Measurements from ENCODE around the gene PRPF19.

The PRPF19 gene

DNA sequence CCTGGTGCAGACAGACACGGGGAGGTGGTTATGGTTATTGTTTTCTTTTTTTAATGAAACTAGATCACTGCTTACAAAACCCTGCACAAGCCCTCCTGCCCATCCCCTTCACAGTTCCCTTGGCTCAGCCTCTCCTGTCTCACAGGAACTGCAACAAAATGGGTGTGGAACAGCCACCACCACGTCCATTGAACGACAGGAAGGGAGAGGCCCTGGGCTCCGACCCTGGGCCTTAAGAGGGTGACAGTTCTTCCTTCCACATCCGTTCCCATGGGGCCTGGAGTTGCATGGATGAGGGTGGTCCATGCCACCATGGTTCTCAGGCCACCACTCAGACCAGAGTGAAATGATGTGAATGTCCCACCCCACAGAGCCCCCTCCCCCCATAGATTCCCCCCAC is 15.7 kb downstream of the PRPF19 start:
- no peaks in the 10 kb centered on the region for H3K27me3 ChIP-seq (ENCODE audit: insufficient read depth, insufficient read length)
- DNase-seq (ENCODE audit: low read depth, low spot score), result no peak
- no peak overlapping the region for H3K9ac ChIP-seq (ENCODE audit: insufficient read length, low read depth)
- no peaks in the 10 kb centered on the region for H3K4me1 ChIP-seq (ENCODE audit: insufficient read depth, insufficient read length)
- H3K9me3 ChIP-seq (ENCODE audit: insufficient read depth, low read length), result no peaks in the 10 kb centered on the region
- no peak for TF ChIP-seq YY1 (IDR thresholded peaks at IDR 0.05; ENCODE audit: insufficient read depth, insufficient read length)
- no peak for TF ChIP-seq ZNF274 (IDR thresholded peaks at IDR 0.05; ENCODE audit: low read depth, low read length)
- no peak for TF ChIP-seq SUZ12 (IDR thresholded peaks at IDR 0.05; ENCODE audit: extremely low read depth, insufficient read depth, insufficient read length)
- no peak overlapping the region for H3K4me3 ChIP-seq (ENCODE audit: insufficient read length, low read depth)
- peaks cover 80% of the 10 kb centered on the region for H3K36me3 ChIP-seq (ENCODE audit: insufficient read depth, insufficient read length, low read length)

DNA sequence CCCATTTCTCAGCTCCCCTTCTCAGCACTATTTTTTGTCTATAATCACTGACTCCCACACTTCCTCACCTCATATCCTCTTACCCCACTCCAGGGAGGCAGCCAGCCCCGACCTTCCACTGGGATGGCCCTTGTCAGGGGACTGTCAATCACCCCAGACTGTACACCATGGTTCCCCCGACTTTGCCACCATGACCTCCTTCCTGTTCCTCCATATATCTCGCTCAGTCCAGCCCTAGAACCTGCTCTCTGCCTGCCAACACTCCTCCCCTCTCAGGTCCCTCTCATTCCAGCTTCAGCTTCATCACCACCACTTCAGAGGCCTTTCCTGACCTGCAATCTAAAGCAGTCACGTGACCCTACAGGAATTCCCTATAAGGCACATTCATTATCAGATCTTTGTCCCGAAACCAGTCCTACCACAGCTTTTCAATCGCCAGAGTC is 16.5 kb downstream of the PRPF19 start:
- Histone ChIP-seq H3K4me1 (ENCODE audit: insufficient read depth, insufficient read length) (no peaks in the 10 kb centered on the region), H3K4me3 (ENCODE audit: insufficient read length, low read depth) (no peak overlapping the region), H3K9me3 (ENCODE audit: insufficient read depth, low read length) (no peaks in the 10 kb centered on the region), H3K9ac (ENCODE audit: insufficient read length, low read depth) (no peak overlapping the region), H3K36me3 (ENCODE audit: insufficient read depth, insufficient read length, low read length) (peaks cover 72% of the 10 kb centered on the region), H3K27me3 (ENCODE audit: insufficient read depth, insufficient read length) (no peaks in the 10 kb centered on the region)
- TF ChIP-seq YY1 (IDR thresholded peaks at IDR 0.05; ENCODE audit: insufficient read depth, insufficient read length) (no peak), SUZ12 (IDR thresholded peaks at IDR 0.05; ENCODE audit: extremely low read depth, insufficient read depth, insufficient read length) (no peak), ZNF274 (IDR thresholded peaks at IDR 0.05; ENCODE audit: low read depth, low read length) (no peak)
- no peak for DNase-seq (ENCODE audit: low read depth, low spot score)

DNA sequence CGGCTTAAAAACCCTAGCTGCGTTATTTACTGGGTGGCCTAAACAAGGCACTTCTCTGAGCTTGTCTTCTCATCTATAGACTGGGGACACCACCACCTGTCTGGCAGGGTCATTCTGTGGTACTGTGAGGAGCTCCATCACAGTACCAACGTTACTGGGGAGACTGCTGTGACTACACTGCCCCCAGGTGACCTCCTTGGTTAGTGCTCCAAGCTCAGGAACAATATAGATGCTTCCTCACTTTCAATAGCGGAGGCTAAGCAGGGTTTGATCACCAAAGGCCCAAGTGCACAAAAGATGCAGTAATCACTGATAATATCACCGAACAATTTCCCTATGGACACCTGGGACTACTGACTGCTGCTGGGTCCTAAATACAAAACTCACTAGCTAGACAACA is 18.8 kb downstream of the PRPF19 start:
- peak; percentile 52 for DNase-seq (ENCODE audit: low read depth, low spot score)
- H3K4me1 ChIP-seq (ENCODE audit: insufficient read depth, insufficient read length), result no peaks in the 10 kb centered on the region
- no peaks in the 10 kb centered on the region for H3K9me3 ChIP-seq (ENCODE audit: insufficient read depth, low read length)
- no peaks in the 10 kb centered on the region for H3K27me3 ChIP-seq (ENCODE audit: insufficient read depth, insufficient read length)
- peaks cover 50% of the 10 kb centered on the region for H3K36me3 ChIP-seq (ENCODE audit: insufficient read depth, insufficient read length, low read length)
- no peak overlapping the region for H3K4me3 ChIP-seq (ENCODE audit: insufficient read length, low read depth)
- H3K9ac ChIP-seq (ENCODE audit: insufficient read length, low read depth), result no peak overlapping the region
- no peak for TF ChIP-seq YY1 (IDR thresholded peaks at IDR 0.05; ENCODE audit: insufficient read depth, insufficient read length)
- no peak for TF ChIP-seq SUZ12 (IDR thresholded peaks at IDR 0.05; ENCODE audit: extremely low read depth, insufficient read depth, insufficient read length)
- no peak for TF ChIP-seq ZNF274 (IDR thresholded peaks at IDR 0.05; ENCODE audit: low read depth, low read length)

DNA sequence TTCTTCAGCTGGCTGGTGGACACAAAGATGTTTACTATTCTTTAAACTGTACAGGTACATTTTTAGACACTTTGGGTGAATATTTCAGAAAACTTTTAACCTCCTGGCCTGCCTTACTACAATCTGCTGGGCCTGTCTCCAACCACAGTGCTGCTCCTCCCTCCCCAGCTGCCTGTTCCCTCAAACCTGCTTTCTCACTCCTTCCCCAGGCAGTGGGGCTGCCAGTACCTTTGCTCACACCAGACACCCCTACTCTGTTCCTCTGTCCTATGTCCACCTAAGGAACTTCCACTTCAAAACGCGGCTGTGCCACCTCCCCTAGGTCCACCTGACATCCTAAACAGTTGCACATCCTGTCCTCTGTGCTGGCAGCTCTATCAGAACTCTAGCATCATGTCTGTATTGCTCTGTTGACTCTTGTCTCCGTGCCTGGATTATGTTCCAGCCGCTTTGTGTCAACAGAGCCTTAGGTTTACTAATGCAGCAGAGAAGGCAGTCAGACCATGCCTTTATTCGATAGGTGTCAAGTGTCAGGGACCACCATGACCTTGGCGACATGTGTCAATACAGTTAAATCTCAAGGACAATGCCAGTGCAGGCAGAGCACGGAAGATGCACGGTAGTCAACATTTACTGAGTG is 25.6 kb downstream of the PRPF19 start:
- Histone ChIP-seq H3K27me3 (ENCODE audit: insufficient read depth, insufficient read length) (no peaks in the 10 kb centered on the region), H3K9me3 (ENCODE audit: insufficient read depth, low read length) (no peaks in the 10 kb centered on the region), H3K9ac (ENCODE audit: insufficient read length, low read depth) (no peak overlapping the region), H3K4me3 (ENCODE audit: insufficient read length, low read depth) (no peak overlapping the region), H3K4me1 (ENCODE audit: insufficient read depth, insufficient read length) (no peaks in the 10 kb centered on the region), H3K36me3 (ENCODE audit: insufficient read depth, insufficient read length, low read length) (peaks cover 42% of the 10 kb centered on the region)
- TF ChIP-seq YY1 (IDR thresholded peaks at IDR 0.05; ENCODE audit: insufficient read depth, insufficient read length) (no peak), ZNF274 (IDR thresholded peaks at IDR 0.05; ENCODE audit: low read depth, low read length) (no peak)
- DNase-seq (ENCODE audit: low read depth, low spot score), result no peak

DNA sequence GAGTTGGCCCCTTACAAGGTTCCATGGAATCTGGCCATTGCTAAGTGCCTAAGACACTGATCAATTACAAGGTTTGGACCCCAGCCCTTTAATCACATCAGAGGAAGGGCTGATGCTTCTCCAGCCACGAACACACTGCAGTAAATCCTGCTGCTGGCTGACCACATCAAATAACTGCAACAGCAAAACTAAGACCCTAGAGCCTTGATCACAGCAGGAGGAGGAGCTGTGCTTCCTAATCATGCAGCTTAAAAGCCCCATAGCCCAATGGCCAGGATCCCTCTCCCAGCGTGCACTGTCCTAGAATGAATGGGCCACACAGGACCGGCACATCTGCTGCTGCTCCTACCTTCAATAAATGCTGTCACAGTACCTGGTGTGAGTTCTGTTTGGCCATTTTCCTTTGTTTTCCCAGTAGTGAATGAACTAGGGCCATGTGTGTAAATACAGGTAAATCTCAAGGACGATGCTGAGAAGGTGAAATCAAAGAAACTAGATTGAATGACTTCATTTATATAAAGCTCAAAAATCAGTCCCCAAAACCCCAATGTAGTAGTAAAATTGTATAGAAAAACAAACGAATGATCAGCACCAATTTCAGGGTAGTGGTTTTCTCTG is 26.3 kb downstream of the PRPF19 start:
- H3K4me3 ChIP-seq (ENCODE audit: insufficient read length, low read depth), result no peak overlapping the region
- no peaks in the 10 kb centered on the region for H3K9me3 ChIP-seq (ENCODE audit: insufficient read depth, low read length)
- no peaks in the 10 kb centered on the region for H3K4me1 ChIP-seq (ENCODE audit: insufficient read depth, insufficient read length)
- H3K36me3 ChIP-seq (ENCODE audit: insufficient read depth, insufficient read length, low read length), result peaks cover 47% of the 10 kb centered on the region
- H3K9ac ChIP-seq (ENCODE audit: insufficient read length, low read depth), result no peak overlapping the region
- no peaks in the 10 kb centered on the region for H3K27me3 ChIP-seq (ENCODE audit: insufficient read depth, insufficient read length)
- TF ChIP-seq ZNF274 (IDR thresholded peaks at IDR 0.05; ENCODE audit: low read depth, low read length) (no peak), SUZ12 (IDR thresholded peaks at IDR 0.05; ENCODE audit: extremely low read depth, insufficient read depth, insufficient read length) (no peak), YY1 (IDR thresholded peaks at IDR 0.05; ENCODE audit: insufficient read depth, insufficient read length) (no peak)
- no peak for DNase-seq (ENCODE audit: low read depth, low spot score)

DNA sequence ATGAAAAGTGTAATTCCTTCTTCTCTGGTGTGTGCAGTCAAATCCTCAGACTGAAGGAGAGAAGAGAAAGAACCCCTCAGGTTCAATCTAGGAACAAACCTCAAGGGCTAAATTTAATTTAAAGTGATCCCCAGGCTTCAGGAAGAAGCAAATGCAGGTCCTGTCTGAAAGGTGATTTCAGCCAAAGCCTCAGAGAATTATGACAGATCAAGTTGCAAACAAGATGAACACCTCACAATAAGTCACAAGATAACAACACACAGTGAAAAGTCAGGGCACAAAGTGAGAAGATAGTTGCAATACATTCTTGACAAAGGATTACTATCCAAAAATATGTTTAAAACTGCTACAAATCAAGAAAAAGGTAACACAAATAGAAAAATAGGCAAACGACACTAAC is 27.3 kb downstream of the PRPF19 start:
- Histone ChIP-seq H3K9me3 (ENCODE audit: insufficient read depth, low read length) (no peaks in the 10 kb centered on the region), H3K36me3 (ENCODE audit: insufficient read depth, insufficient read length, low read length) (peaks cover 53% of the 10 kb centered on the region), H3K9ac (ENCODE audit: insufficient read length, low read depth) (no peak overlapping the region), H3K27me3 (ENCODE audit: insufficient read depth, insufficient read length) (no peaks in the 10 kb centered on the region), H3K4me1 (ENCODE audit: insufficient read depth, insufficient read length) (peaks cover 8% of the 10 kb centered on the region), H3K4me3 (ENCODE audit: insufficient read length, low read depth) (no peak overlapping the region)
- TF ChIP-seq ZNF274 (IDR thresholded peaks at IDR 0.05; ENCODE audit: low read depth, low read length), result no peak
- no peak for TF ChIP-seq YY1 (IDR thresholded peaks at IDR 0.05; ENCODE audit: insufficient read depth, insufficient read length)
- no peak for TF ChIP-seq SUZ12 (IDR thresholded peaks at IDR 0.05; ENCODE audit: extremely low read depth, insufficient read depth, insufficient read length)
- no peak for DNase-seq (ENCODE audit: low read depth, low spot score)

DNA sequence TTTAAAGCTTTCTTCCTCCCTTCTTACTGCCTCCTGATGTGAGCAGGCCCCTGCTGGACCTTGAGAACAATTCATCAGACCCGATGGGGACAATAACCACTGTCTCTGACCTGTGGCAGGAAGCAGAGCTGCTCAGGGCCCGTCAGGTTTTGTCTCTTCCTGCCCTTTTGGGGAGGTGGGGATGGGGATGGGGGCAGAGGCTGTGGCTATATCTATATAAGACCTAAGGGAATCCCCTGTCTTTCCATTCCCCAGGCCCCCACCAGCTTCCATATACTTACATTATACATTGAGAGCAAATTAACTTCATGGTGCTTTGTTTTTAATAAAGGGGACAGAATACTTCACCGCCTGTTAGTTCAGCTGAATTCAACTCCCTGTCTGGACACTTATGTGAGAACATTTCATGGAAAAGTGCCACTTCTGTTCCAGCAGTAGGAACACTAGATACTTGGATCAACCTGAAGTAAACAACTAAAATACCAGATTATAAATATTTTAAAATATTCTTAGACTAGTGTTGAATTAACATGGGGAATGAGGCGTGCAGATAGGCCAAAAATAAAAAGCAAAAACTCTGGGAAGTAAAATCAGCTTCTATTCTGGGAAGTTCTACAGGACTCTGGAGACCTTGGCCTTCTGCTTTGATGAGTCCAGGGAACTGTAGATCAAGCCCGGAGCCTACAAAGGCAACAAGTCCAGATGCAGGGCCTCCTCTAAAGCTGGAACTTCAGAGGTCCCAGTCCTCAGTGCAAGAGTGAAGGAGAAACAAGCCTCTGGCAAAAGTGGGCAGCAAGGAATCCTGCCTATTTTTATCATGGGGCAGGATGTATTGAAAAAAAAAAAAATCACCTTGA is 27.9 kb downstream of the PRPF19 start:
- Histone ChIP-seq H3K9me3 (ENCODE audit: insufficient read depth, low read length) (no peaks in the 10 kb centered on the region), H3K4me1 (ENCODE audit: insufficient read depth, insufficient read length) (peaks cover 8% of the 10 kb centered on the region), H3K4me3 (ENCODE audit: insufficient read length, low read depth) (no peak overlapping the region), H3K9ac (ENCODE audit: insufficient read length, low read depth) (no peak overlapping the region), H3K36me3 (ENCODE audit: insufficient read depth, insufficient read length, low read length) (peaks cover 53% of the 10 kb centered on the region), H3K27me3 (ENCODE audit: insufficient read depth, insufficient read length) (no peaks in the 10 kb centered on the region)
- no peak for DNase-seq (ENCODE audit: low read depth, low spot score)
- TF ChIP-seq ZNF274 (IDR thresholded peaks at IDR 0.05; ENCODE audit: low read depth, low read length) (no peak), SUZ12 (IDR thresholded peaks at IDR 0.05; ENCODE audit: extremely low read depth, insufficient read depth, insufficient read length) (no peak), YY1 (IDR thresholded peaks at IDR 0.05; ENCODE audit: insufficient read depth, insufficient read length) (no peak)

All from NT2/D1 (cell line).